GM11168 (cell line): ENCODE results near the gene R3HDM1.

Source experiments
- in situ Hi-C: fragments of 300-500 bp; cut with MboI; formaldehyde crosslinking; loops from one replicate; pipeline ENCODE4 v1.12.0; 2022; ENCODE audit warnings: low sequenced_read_pairs; ENCODE audit not compliant: unreplicated experiment

The R3HDM1 gene

GRCh38 chr2:135701442-135701841 lies 170.2 kb downstream of the R3HDM1 start:
- in situ Hi-C loops, result loop anchor here (10.0 to 25.0 kb wide), 2 partner anchors 237 to 689 kb away; no protein-coding TSS in a partner anchor

GRCh38 chr2:135703300-135703699 lies 172.0 kb downstream of the R3HDM1 start:
- in situ Hi-C loops, result loop anchor here (10.0 to 25.0 kb wide), 2 partner anchors 238 to 691 kb away; no protein-coding TSS in a partner anchor

- in situ Hi-C loops, result loop anchor here (10.0 to 25.0 kb wide), 2 partner anchors 239 to 692 kb away; no protein-coding TSS in a partner anchor
Measured at GRCh38 chr2:135704075-135704474, 172.8 kb downstream of the R3HDM1 start.

GRCh38 chr2:135708159-135708558 lies 176.9 kb downstream of the R3HDM1 start:
- in situ Hi-C loops, result loop anchor here (10.0 to 25.0 kb wide), 2 partner anchors 243 to 696 kb away; no protein-coding TSS in a partner anchor

GRCh38 chr2:135709992-135710391 lies 178.7 kb downstream of the R3HDM1 start:
- in situ Hi-C loops, result loop anchor here (10.0 to 25.0 kb wide), 2 partner anchors 245 to 698 kb away; no protein-coding TSS in a partner anchor

GRCh38 chr2:135715086-135715485 lies 183.8 kb downstream of the R3HDM1 start:
- in situ Hi-C loops, result loop anchor here (25.0 kb wide), 1 partner anchor 703 kb away; no protein-coding TSS in a partner anchor

GRCh38 chr2:135728064-135728743 lies 196.9 kb downstream of the R3HDM1 start:
- in situ Hi-C loops, result no loop called here

GRCh38 chr2:135732561-135732960 lies 201.3 kb downstream of the R3HDM1 start:
- in situ Hi-C loops, result no loop called here

GRCh38 chr2:135733045-135733444 lies 201.8 kb downstream of the R3HDM1 start:
- in situ Hi-C loops, result no loop called here

GRCh38 chr2:135736546-135736945 lies 205.3 kb downstream of the R3HDM1 start:
- in situ Hi-C loops, result no loop called here

GRCh38 chr2:135740206-135740605 lies 208.9 kb downstream of the R3HDM1 start:
- in situ Hi-C loops, result no loop called here

- in situ Hi-C loops, result no loop called here
Measured at GRCh38 chr2:135741043-135741394, 209.7 kb downstream of the R3HDM1 start.

- in situ Hi-C loops, result no loop called here
Measured at GRCh38 chr2:135741395-135742324, 210.4 kb downstream of the R3HDM1 start, which contains the start of gene UBXN4. UBXN4 (plus strand) TSS chr2:135741855; CDS start chr2:135741930, 75 bp downstream.

GRCh38 chr2:135742325-135742757 lies 211.1 kb downstream of the R3HDM1 start:
- in situ Hi-C loops, result no loop called here

GRCh38 chr2:135743860-135744259 lies 212.6 kb downstream of the R3HDM1 start:
- in situ Hi-C loops, result no loop called here

GRCh38 chr2:135744760-135745314 lies 213.6 kb downstream of the R3HDM1 start:
- in situ Hi-C loops, result no loop called here

- in situ Hi-C loops, result no loop called here
Measured at GRCh38 chr2:135745545-135745944, 214.3 kb downstream of the R3HDM1 start.

GRCh38 chr2:135755573-135755972 lies 224.3 kb downstream of the R3HDM1 start:
- in situ Hi-C loops, result no loop called here

- in situ Hi-C loops, result no loop called here
Measured at GRCh38 chr2:135756692-135757091, 225.4 kb downstream of the R3HDM1 start.

GRCh38 chr2:135762022-135762421 lies 230.7 kb downstream of the R3HDM1 start:
- in situ Hi-C loops, result no loop called here
